ENCODE results near the gene KITLG.
A peak's percentile ranks its signal among the peaks of the same experiment; 100 is the strongest.
"Not testable (repeated sequence)": the region's sequence is repeated elsewhere in the genome, so short reads cannot be mapped to it uniquely, and the experiment has no call there.

Gene KITLG

GRCh38 chr12:88580051-88580871 is at the start of gene KITLG:
Gene KITLG, minus strand, starts transcription at chr12:88580471. Its CDS starts 193 bp downstream, at chr12:88580278.
- peak; percentile 54 for DNase-seq (ENCODE audit: low read depth)
- H3K4me3 ChIP-seq (ENCODE audit: low read depth, low read length), result peak within 1 kb of the TSS; percentile 67
- TF ChIP-seq CTCF (IDR thresholded peaks at IDR 0.05; ENCODE audit: control insufficient read depth, extremely low read depth, insufficient read depth), result peak; percentile 65

- no peak overlapping the region for H3K4me3 ChIP-seq (ENCODE audit: low read depth, low read length)
These were observed 48.7 kb upstream of the KITLG start for GRCh38 chr12:88628856-88629509.

GRCh38 chr12:88628035-88628434 is 47.8 kb upstream of the KITLG start:
- not testable (repeated sequence) for H3K4me3 ChIP-seq (ENCODE audit: low read depth, low read length); DNase-seq (ENCODE audit: low read depth)

More at GRCh38 chr12:88628856-88629509, 48.7 kb upstream of the KITLG start:
- TF ChIP-seq CTCF (IDR thresholded peaks at IDR 0.05; ENCODE audit: control insufficient read depth, extremely low read depth, insufficient read depth), result no peak
- DNase-seq (ENCODE audit: low read depth), result no peak

- TF ChIP-seq CTCF (IDR thresholded peaks at IDR 0.05; ENCODE audit: control insufficient read depth, extremely low read depth, insufficient read depth), result no peak
- DNase-seq (ENCODE audit: low read depth), result no peak
- no peak overlapping the region for H3K4me3 ChIP-seq (ENCODE audit: low read depth, low read length)
These were observed 47.2 kb upstream of the KITLG start for GRCh38 chr12:88627501-88627900.

GRCh38 chr12:88625356-88625755 is 45.1 kb upstream of the KITLG start:
- no peak for DNase-seq (ENCODE audit: low read depth)
- no peak for TF ChIP-seq CTCF (IDR thresholded peaks at IDR 0.05; ENCODE audit: control insufficient read depth, extremely low read depth, insufficient read depth)
- no peak overlapping the region for H3K4me3 ChIP-seq (ENCODE audit: low read depth, low read length)

GRCh38 chr12:88624911-88625310 is 44.6 kb upstream of the KITLG start:
- no peak overlapping the region for H3K4me3 ChIP-seq (ENCODE audit: low read depth, low read length)
- no peak for TF ChIP-seq CTCF (IDR thresholded peaks at IDR 0.05; ENCODE audit: control insufficient read depth, extremely low read depth, insufficient read depth)
- no peak for DNase-seq (ENCODE audit: low read depth)

- TF ChIP-seq CTCF (IDR thresholded peaks at IDR 0.05; ENCODE audit: control insufficient read depth, extremely low read depth, insufficient read depth), result no peak
- H3K4me3 ChIP-seq (ENCODE audit: low read depth, low read length), result no peak overlapping the region
- no peak for DNase-seq (ENCODE audit: low read depth)
These were observed 43.7 kb upstream of the KITLG start for GRCh38 chr12:88623777-88624548.

Measured in LNCaP clone FGC (cell line).